Activated T-cell treated with anti-CD3 and anti-CD28 coated beads, Interleukin-2, amount 50 U/mL, for 1 hour (primary cell): ENCODE data around the gene SVEP1.

Source experiments
- DNase-seq: peaks from one replicate; pipeline ENCODE4 v3.0.0-alpha.2; 2020

SVEP1 gene

GRCh38 chr9:110356639-110357395 is 222.7 kb downstream of the SVEP1 start:
- DNase-seq = no peak

DNA sequence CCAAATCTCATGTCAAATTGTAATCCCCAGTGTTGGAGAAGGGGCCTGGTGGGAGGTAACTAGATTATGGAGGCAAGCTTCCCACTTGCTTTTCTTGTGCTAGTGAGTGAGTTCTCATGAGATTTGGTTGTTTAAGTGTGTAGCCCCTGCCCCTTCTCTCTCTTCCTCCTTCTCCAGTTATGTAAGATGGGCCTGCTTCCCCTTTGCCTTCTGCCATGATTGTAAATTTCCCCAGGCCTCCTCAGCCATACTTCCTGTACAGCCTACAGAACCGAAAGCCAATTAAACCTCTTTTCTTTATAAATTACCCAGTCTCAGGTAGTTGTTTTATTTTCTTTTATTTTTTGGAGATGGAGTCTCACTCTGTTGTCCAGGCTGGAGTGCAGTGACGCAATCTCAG is 223.6 kb downstream of the SVEP1 start:
- no peak for DNase-seq

DNA sequence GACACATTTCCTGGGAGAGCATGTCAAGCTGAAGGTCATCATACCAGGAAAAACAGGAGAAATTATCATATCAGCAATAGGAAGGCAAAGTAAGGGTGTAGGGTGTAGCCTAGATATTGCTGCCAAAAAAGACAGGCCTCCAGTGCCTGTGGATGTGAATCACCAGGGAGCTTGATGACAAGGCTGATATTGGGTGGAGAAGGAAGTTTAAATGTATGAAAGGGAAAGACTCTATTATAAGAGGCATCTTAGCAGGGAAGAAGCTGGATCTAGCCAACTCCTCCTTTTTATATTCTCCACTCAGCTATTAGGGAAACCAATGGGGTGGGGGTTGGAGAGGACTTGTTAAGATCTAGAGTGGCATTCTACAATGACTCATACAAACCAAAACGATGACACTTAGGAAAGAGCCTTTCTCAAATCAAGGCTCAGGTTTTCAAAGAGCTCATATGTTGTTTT is 228.5 kb downstream of the SVEP1 start:
- DNase-seq = no peak

DNA sequence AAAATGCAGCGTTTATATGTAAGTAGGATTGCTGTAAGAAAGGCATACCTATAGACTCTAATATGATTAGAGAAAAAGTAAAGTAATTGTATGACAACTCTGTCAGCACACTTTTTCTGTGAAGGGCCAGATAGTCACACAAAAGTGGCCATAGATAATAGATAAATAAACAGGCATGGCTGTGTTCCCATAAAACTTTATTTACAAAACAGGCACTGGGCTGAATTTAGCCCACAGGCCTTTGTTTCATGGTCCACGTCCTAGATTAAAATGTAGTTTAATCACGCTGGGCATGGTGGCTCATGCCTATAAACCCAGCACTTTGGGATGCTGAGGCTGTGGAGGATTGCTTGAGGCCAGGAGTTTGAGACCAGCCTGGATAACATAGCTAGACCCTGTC is 233.2 kb downstream of the SVEP1 start:
- DNase-seq = no peak

DNA sequence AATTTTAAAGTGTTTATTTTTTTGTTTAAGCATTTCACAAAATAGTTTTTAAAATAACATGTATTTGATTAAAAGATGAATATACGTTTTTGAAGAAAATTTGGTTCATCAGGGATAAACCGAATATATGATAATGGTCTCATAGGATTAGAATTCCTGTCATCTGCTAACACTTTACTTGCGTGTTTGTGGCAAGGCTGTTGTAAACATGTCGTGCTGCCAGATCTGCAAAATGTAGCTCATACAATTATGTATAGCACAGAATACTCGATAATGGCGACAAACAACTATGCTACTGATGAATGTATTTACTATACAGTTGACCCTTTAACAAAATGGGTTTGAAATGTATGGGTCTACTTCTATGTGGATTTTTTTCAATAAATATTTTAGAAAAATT is 234.7 kb downstream of the SVEP1 start:
- DNase-seq = no peak

GRCh38 chr9:110343551-110343950 is 236.0 kb downstream of the SVEP1 start:
- no peak for DNase-seq

DNA sequence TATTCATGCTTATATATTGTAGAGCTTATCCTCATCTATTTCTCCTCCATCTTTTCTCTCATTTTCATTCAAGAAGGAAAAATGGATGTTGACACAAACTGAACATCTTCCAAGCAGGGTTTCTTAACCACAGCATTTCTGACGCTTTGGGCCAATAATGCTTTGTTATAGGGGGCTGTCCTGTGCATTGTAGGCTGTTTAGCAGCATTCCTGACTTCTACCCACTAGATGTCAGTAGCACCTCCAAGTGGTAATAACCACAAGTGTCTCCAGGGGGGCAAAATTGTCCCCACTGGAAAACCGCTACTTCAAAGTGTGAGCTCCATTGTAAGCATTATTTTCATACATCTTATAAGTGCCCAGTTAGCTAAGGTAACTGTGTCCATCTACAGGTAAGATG is 239.2 kb downstream of the SVEP1 start:
- DNase-seq = no peak

- DNase-seq = no peak
Measured at GRCh38 chr9:110338143-110338542, 241.4 kb downstream of the SVEP1 start.

DNA sequence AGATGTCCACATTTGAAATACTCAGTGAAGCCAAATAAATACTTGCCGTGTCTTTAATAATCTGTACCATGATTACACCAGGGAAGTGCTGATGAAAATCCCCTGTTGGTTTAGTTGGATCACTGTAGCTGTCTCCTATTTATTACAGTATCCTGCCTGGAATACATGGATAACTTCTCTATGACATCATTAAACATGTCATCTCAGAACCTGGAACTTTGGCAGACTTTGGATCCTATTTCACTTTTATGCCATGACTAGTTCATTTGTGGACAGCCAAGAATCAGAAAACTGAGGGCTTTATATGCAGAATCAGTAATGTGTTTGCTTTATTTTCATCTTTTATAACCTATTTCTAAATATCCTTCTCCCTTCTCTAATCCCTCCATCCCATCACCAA is 241.8 kb downstream of the SVEP1 start, which contains the start of gene TXNDC8:
TXNDC8 (minus strand) TSS at position 137 of the 400 bp plus-strand sequence.
- no peak for DNase-seq

DNA sequence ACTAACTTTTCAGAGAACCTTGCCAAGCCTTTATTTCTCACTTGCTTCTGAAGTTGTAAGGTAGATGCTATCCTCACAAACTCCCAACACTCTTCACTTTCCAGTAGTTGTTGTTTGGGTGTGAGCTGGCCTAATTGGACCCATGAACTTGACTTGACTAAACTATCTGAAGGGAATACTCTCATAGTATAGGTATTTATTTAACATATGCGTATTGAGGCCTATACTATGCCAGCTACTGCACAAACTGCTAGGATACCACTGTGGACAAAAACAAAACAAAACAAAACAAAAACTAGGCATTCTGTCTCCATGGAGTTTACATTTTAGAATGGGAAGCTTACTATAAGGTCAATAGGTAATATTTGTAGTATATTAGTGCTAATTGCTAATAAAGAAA is 243.2 kb downstream of the SVEP1 start:
- no peak for DNase-seq

GRCh38 chr9:110334871-110335270 is 244.7 kb downstream of the SVEP1 start:
- no peak for DNase-seq

DNA sequence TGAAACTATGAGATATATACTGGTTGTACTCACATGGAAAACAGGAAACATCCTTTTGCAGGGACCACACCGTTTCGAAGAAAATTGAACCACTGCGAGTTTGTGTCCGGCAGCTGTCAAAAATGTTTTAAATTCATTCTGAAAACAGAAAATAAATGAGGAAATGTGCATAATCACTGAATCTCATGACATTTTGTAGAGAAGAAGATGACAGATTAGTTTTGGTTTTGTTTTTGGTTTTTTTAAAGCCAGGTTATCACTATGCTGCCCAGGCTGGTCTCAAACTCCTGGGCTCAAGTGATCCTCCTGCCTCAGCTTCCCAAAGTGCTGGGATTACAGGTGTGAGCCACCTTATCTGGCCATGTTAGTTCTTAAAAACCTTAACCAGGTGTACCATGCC is 245.4 kb downstream of the SVEP1 start:
- DNase-seq = no peak

DNA sequence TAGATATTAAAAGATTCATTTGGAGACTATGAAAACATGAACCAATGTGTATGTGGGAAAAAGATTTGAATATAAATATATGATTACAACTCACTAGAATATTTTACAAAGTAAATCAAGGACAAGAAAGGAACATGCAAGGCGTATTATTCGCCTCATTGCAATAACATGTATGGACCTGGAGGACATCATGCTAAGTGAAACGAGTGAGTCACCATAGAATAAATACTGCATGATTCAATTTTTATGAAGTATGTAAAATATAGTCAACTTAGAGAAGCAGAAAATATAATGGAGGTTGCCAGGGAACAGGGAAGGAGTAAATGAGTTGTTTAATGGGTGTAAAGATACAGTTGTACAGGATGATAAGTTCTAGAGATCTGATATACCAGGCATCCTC is 246.8 kb downstream of the SVEP1 start:
- no peak for DNase-seq

GRCh38 chr9:110330484-110331105 is 248.9 kb downstream of the SVEP1 start:
- no peak for DNase-seq

DNA sequence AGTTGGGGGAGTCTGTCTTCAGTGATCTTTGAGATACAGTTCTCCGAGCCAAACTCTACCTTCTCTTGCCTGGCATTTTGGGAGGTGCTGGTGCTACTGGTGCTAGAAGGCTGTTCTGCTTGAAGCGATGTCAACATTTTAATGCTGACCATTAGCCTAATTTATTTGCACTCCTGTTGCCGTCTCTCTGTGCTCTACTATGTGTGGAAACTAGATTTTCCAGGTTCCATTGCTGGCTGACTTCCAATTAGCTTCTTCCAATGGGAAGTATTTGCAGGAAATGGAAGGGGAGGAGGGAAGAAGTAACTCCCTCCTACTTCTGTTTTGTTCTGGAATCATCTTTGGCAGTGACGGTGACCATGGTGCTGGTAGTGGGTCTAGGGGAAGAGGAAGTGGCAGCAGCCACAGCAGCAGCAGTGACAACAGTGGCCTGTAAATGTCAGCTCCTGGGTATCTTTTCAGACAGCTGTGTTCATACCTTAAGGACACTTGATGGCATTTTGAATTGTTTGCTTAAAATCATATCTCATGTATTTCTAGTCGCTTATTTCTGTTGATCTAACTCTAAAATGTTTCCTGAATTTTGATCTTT is 249.8 kb downstream of the SVEP1 start:
- no peak for DNase-seq

- no peak for DNase-seq
Measured at GRCh38 chr9:110328763-110329162, 250.8 kb downstream of the SVEP1 start.

DNA sequence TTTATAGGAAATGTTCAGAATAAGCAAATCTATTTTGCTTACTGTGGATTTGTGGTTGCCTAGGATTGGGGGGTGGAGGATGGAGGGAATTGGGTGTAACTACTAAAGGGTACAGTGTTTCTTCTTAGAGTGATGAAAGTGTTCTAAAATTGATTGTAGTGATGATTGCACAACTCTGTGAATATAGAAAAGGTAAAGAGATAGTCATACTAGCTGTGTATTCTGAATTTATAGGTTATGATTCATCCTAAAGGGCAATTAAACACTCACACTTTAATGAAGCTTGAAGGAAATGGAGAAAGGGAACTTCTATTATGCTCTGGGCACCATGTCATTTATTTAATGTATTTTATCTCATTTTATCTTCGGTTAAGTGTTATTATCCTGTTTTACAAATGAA is 251.8 kb downstream of the SVEP1 start:
- DNase-seq = no peak

DNA sequence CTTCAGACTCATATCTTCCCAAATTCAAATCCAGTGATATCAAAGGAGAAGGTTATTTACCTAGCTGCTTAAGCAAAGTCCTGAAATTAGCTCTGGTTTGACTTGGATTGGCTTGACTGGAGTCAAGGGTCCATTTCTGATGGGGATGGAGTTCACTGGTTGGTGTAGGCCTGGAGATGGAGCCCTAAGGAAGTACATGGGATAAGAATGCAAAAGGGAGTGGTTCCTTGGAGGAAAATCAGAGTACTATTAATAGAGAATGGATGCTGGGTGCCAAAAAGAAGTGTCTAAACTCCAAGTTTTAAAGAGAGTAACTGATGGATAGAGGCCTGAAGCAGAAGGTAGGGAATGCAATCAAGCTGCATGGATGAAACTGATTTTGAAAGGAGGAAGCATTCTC is 255.7 kb downstream of the SVEP1 start:
- DNase-seq = no peak

DNA sequence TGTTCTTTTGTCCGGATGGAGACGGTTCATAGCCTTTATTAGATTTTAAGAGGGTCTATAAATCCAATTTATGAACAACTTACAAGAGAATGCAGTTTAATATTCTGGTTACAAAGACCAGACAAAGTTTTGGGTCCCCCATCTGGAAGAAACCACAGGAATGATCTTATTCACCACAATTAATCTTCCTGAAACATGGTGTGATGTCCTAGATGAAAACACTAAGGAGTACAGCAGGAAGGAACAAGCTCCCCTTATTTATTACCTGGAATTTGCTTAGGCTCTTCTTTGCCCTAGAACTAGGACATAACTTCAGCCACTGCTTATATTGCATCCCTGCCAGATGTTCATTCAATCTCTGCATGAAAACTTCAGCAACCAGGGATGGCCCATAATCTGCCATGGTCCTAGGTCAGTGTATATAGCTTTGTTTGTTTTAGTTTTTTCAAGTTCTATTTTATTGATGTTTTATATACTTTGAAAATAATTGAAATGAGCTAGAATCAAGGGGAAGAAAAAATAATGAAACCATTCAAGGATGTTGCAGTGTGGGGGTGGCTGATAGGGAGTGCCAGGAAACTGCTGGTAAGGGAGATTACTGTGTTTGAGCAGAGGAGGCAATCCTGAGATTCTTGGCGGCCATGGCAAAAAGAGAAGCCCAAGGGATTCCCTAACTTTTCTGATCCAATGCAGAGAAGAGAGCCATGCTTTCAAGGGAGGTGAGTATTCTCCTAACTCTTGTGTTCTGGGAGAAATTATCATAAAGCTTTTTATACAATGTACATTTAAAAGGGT is 258.7 kb downstream of the SVEP1 start:
- DNase-seq = no peak

DNA sequence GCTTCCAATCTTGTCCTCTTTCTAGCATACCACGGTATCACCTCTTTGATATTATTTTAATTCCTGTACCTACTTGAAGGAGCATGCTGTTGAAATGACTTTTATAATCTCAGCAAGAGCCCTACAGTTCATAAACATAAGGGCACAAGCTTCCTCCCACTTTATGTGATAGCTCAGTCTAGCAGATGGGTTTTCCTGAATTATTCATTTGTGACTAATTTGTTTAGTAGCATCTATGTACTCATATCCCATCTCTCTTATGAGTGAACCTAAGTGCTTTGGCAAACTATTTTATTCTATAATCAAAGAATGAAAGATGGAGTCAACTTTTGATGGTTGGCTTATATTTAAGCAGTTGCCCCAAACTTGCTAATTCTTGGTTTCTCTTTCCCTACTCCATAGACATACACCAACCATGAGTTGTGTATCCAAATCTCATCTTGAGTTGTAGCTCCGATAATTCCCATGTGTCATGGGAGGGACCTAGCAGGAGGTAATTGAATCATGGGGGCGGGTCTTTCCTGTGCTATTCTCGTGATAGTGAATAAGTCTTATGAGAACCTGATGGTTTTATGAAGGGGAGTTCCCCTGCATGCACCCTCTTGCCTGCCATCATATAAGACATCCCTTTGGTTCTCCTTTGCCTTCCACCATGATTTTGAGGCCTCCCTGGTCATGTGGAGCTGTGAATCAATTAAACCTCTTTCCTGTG is 259.6 kb downstream of the SVEP1 start:
- no peak for DNase-seq

DNA sequence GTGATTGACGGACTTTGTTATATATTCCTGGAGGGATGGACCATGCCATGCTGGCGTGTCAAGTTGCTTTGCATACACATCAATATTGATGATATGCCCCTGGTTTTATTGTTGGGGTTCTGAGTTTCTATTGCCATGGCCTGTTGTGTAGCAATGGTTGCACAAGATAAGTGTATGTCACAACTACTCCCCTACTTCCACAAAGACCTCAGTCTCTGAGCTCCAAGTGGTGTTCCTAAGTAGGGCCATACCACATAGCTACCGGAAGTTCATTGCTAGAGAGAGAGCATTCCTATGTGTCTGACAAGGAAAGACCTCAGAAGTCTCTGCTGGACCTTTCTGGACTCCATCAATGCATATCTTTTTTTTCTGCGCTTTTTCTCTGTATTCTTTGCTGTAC is 261.6 kb downstream of the SVEP1 start:
- DNase-seq = no peak

DNA sequence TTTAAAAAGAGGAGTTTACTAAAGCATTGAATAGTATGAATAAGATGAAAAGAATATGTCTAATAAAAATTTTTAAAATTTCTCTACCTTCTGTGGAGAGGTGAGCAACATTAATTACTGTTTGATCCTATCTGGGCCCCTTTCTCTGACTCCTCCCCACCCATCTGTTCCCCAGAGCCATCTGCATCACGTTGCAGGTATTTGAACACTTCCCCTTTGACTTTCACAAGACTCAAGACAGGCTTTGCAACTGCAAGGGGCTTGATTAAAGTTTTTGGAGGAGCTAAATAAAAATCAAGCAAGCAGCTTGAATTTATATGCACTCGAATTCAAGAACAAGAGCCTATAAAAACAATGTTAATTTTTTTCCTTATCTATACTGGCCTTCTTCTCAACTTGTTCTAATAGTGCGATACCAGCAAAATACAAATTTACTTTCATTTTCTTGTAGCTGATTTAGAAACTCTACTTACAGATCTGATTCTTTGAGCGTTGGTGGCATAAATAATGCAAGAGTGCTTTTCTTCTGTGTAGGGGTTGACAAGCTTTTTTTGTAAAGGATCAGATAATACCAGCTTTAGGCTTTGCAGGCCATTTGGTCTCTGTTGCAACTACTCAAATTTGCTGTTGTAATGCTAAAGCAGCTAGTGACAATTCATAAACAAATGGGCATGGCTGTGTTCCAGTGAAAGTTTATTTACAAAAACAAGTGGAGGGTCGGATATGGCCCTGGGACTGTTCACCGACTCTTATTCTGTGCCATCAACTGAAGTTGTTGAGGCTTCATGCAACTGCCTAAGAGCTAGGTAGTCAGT is 263.1 kb downstream of the SVEP1 start:
- no peak for DNase-seq
